ENCODE results near the gene RPUSD2. TPM values are rescaled to one million over a fixed set of nuclear protein-coding genes. Genes with fewer than 3 reads are reported as not detected.

The RPUSD2 gene
- 7.4 and 10.1 TPM in 2 replicates for total RNA-seq

- peak; percentile 92 to 94 for DNase-seq (ENCODE audit: low read depth in 2 of 2)
Measured at GRCh38 chr15:40569129-40569953, at the start of gene RPUSD2. TSS of gene RPUSD2 (plus strand) at chr15:40569299. CDS start at chr15:40569338, 39 bp downstream.

DNA sequence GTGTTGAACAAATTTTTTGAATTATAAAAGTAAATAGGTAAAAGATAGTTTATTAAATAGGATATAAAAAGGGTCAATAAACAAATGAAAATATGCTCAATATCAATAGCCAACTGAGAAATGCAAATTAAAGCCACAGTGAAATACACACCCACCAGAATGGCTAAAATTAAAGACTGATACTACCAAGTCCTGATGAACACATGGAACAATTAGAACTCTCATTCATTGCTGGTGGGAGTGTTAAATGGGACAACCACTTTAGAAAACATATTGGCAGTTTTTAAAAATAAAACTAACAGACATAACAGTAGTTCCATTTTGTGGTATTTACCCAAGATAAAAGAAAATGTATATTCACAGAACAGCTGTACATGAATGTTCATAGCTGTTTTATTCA lies 45.5 kb upstream of the RPUSD2 start:
- no peak for DNase-seq (ENCODE audit: low read depth in 2 of 2)

DNA sequence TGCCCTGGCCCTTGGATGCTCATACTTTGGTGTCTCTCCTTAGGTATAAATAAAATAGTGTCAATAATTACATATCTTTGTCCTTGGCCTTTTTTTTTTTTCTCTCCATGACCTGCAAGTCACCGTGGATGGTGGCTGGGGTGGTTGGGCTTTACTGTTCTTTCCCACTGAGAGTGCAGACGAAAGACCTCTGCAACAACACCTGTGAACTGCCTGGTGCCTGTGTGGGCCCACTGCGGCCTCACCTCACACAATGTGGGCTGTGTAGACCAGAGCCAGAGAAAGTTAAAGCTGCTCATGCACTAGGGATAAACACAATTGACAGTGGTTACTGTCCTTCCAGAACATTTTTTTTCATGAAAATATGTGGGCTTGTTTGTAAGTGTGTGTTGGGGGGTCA lies 43.2 kb upstream of the RPUSD2 start:
- DNase-seq (ENCODE audit: low read depth in 2 of 2), result no peak

- DNase-seq (ENCODE audit: low read depth in 2 of 2), result no peak
Measured at GRCh38 chr15:40528801-40529200, 40.3 kb upstream of the RPUSD2 start.

- DNase-seq (ENCODE audit: low read depth in 2 of 2), result no peak
Measured at GRCh38 chr15:40533763-40534364, 35.2 kb upstream of the RPUSD2 start.

- no peak for DNase-seq (ENCODE audit: low read depth in 2 of 2)
Measured at GRCh38 chr15:40534371-40534770, 34.7 kb upstream of the RPUSD2 start.

GRCh38 chr15:40536501-40536900 lies 32.6 kb upstream of the RPUSD2 start:
- peak; percentile 17 to 43 for DNase-seq (ENCODE audit: low read depth in 2 of 2)

- DNase-seq (ENCODE audit: low read depth in 2 of 2), result no peak
Measured at GRCh38 chr15:40538976-40539375, 30.1 kb upstream of the RPUSD2 start.

GRCh38 chr15:40543082-40543481 lies 26.0 kb upstream of the RPUSD2 start:
- DNase-seq (ENCODE audit: low read depth in 2 of 2), result no peak

GRCh38 chr15:40543631-40544294 lies 25.3 kb upstream of the RPUSD2 start:
- DNase-seq (ENCODE audit: low read depth in 2 of 2), result no peak

DNA sequence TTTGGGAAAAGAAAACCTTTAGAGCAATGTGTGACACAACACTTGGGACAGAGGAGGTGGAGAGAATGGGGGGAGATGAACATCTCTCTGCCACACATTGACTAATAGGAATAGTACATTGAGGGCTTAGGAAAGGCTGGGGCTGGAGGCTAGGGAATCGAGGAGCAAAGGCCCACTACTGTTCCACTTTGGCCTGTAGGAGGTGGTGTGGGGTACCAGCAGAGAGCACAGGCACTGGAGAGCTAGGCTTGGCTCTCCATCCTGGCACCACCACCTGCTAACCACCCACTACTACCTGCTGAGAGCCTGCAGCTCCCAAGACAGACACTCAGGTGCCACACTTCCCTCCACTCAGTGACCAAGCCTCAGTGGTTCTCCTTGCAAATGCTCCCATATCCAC lies 23.6 kb upstream of the RPUSD2 start:
- DNase-seq (ENCODE audit: low read depth in 2 of 2), result no peak

DNA sequence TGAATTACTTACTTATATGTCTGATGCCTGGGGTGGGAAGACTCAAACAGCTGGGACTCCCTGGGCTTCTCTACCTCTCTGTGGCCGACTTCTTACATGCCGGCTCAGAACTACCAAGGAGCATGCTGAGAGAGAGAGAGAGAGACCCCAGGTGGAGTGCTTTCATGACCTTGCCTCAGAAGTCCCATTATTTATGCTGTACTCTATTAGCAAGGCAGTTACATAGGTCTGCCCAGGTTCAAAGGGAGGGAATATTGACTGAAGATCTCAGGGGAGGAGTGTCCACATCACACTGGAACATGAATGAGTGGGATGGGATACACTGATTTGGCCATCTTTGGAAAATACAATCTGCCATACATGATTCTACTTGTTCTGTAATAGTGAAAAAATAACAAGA lies 20.5 kb upstream of the RPUSD2 start:
- no peak for DNase-seq (ENCODE audit: low read depth in 2 of 2)

DNA sequence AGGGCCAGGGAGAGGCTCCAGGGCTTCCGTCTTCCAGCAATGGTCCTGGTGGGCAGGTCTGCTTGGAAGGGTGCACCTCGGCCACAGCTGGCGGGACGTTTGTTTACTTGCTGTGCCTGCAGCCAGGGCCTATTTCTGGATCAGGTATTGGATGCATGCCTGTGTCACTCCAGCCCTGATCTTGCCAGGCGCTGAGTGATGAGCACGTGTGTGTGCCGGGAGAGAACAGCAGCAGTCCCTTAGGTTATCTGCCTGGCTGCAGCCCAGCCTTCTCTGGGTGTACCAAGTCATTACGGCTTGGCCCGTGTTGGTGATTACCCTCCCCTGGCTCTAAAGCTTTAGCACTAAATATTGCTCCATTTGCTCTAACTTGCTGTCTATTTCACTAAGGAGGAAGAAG lies 19.2 kb upstream of the RPUSD2 start:
- peak in 1 of 2 donors; percentile 43 for DNase-seq (ENCODE audit: low read depth in 2 of 2)

DNA sequence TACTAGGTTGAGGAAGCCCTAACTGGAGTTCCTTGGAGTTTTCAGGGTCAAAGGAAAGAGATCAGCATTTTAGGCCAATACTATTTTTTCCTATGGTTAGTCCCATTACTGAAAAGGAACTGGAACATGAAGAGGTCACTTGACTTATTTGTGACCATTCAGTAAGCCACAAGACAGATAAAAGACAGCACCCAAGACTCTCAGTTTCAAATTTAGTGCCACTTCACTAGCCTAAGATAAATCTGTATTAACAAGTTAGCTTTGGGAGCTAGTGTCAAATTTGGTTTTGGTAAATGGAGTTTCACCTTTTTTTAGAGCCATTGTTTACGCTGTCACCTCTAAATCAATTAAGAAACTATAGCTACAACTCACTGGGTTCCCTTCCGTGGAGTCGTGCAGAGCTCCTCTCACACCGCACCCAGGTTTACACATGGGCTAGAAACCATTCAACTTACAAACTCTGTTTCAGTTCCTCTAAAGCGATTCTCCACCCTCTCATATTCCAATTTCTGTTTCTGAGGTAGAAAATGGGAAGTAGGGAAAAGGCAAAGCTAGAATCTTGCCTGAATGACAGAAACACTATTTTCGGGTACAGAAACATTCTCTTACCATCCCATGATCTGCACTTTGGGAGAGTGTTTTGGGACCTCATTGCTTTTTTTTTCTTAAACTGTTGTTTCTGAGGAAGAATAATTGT lies 18.6 kb upstream of the RPUSD2 start:
- no peak for DNase-seq (ENCODE audit: low read depth in 2 of 2)

- peak in 1 of 2 donors; percentile 11 for DNase-seq (ENCODE audit: low read depth in 2 of 2)
Measured at GRCh38 chr15:40554161-40554525, 15.0 kb upstream of the RPUSD2 start.

DNA sequence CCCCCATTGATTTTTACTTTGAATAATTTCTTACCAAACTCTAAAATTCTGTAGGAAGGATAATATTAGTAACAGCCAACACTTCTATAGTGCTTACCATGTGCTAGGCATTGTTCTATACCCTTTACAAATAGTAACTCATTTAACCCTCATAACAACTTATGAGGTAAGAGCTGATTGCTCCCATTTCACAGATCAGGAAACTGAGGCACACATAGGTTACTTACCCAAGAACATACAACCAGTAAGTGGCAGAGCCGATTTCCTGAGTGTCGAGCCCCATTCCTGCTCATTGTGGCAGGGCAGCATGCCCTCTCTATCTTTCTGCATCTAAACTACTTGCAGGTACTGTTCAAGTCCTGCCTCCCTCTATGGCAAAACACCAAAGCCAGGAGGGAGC lies 13.2 kb upstream of the RPUSD2 start:
- DNase-seq (ENCODE audit: low read depth in 2 of 2), result no peak

GRCh38 chr15:40558952-40559742 lies 10.0 kb upstream of the RPUSD2 start:
- DNase-seq (ENCODE audit: low read depth in 2 of 2), result no peak

DNA sequence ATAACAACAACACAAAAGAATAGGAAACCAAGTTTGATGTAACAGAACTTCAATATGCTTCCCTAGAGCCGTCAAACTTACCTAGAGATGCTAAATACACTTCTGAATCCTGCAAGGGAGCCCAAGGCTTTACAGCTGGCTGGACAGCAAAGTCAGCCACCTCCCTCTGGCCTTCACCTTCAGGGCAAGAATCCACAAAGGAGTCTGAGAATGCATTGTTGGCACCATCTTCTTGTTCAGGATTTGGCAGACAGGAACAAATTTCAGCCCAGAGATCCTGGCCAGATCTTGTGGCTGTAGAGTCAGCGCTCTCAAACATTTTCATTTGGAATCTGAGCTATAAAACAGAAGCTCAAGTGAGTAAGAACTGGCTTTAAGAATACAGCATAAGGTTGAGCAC lies 6.4 kb upstream of the RPUSD2 start:
- no peak for DNase-seq (ENCODE audit: low read depth in 2 of 2)

DNA sequence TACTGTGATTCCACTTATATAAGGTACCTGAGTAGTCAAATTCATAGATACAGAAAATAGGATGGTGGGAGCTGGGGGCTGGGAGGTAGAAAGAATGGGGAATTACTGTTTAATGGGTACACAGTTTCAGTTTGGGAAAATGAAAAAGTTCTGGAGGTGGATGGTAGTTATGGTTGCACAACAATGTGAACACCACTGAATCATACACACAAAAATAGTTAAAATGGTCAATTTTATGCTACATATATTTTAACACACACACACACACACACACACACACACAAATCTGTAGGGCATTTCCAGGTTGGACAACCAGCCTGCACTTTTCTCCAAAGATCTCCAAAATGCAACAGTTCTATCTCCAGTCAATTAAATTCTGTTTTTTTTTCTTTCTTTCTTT lies 5.7 kb upstream of the RPUSD2 start:
- DNase-seq (ENCODE audit: low read depth in 2 of 2), result no peak

- peak; percentile 98 to 99 for DNase-seq (ENCODE audit: low read depth in 2 of 2)
Measured at GRCh38 chr15:40564591-40565332, 4.3 kb upstream of the RPUSD2 start, which contains the start of gene CCDC32. TSS of gene CCDC32 (minus strand) at chr15:40565042. CDS start at chr15:40563015, 2,027 bp downstream.
